Measurements from ENCODE around the gene SIX3.
A peak's percentile ranks its signal among the peaks of the same experiment; 100 is the strongest.

The SIX3 gene

GRCh38 chr2:44957656-44958327 is 16.3 kb downstream of the SIX3 start:
- no peak for DNase-seq (ENCODE audit: low read depth)

DNA sequence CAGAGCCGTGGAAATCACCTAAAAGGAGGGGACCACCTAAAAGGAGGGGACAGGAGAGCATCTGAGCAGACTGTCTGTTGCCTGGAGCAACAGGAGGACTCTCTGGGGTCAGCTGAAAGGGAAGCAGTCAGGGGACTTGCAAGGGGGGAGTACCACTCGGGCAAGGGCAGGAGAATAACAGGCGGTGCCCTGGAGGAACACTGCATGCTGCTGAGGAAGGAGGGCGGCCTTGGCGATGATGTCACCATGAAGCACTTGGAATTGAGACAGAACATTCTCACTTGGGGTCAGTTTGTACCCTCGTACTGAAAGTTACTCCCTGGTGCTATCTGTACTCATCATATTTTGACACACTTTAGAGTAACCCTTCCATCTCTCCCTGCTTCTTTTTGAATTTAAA is 18.4 kb downstream of the SIX3 start:
- no peak for DNase-seq (ENCODE audit: low read depth)

- DNase-seq (ENCODE audit: low read depth): no peak
Measured at GRCh38 chr2:44960871-44961270, 19.4 kb downstream of the SIX3 start.

GRCh38 chr2:44962176-44962695 is 20.7 kb downstream of the SIX3 start:
- DNase-seq (ENCODE audit: low read depth): no peak

DNA sequence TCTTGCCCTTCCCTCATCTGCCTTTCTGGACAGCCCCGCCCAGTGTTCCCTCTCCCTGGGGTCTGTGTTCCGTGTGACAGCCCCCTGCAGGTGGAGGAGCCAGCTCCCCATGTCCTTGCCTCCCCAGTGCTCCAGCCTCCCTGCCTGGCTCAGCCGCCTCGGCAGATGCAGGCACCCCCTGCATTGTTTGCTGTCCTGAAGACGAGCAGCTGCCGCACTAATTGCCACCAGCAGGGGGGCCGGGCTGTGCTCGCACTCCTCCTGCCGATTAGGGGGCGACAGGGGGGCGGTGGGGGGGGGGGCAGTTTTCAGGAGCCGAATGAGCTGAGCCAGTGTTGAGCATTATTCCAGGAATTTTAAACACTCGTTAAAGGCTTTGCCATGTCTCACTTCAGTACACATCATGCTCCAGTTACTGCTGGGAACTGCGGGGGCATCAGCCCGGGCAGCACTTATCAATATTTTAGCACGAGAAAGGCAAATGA is 23.3 kb downstream of the SIX3 start:
- no peak for DNase-seq (ENCODE audit: low read depth)

DNA sequence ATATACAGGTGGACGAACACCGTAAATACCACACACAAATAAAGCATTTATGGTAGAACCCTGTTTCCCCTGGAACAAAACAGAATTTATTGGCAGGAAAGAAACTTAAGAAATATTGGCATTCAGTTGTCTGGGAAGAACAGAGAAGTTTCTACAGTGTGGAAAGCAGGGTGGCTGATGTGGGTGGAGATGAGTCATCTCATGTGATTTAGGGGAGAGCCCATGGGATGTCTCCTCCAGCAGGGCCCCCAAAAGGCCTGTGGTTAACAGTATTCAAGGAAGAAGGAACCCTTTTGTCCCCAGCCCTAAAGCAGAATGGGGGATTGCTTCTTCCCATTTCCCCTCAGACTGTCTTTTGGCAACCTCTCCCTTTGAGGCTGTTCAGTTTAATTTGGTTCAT is 24.2 kb downstream of the SIX3 start:
- DNase-seq (ENCODE audit: low read depth): no peak

GRCh38 chr2:44967056-44967455 is 25.6 kb downstream of the SIX3 start:
- no peak for DNase-seq (ENCODE audit: low read depth)

DNA sequence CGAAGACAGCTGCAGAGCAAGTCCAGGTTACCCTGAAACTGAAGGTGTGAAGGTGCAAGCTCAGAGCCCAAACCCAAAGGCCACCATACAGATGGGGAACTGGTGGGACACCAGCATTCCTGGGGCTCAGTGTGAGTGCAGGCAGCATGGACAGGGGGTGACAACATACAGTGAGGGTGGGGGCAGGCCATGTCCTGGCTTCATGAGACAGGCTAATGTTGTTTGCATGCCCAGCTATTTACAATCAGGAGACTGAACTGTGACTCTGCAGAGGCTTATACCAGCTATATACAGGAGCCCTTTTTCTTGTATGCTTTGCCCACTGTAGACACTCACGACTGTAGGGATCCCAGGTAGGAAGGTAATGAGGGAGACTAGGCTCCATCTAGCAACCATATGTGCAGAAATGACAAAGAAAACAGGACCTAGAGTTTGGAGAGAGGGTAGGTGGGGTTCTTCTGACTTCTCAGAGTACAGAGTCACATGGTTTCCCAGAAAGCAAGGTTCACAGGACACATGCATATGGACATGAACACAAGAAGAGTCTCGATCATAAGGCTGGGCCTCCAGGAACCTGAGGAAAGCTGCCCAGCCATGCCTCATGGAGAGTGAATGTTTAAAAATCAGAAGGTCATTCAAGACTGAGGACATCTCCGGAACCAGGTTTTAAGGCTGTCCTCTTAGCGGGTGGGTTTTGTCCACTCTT is 26.4 kb downstream of the SIX3 start:
- DNase-seq (ENCODE audit: low read depth): no peak

- DNase-seq (ENCODE audit: low read depth): no peak
Measured at GRCh38 chr2:44969936-44970335, 28.4 kb downstream of the SIX3 start.

DNA sequence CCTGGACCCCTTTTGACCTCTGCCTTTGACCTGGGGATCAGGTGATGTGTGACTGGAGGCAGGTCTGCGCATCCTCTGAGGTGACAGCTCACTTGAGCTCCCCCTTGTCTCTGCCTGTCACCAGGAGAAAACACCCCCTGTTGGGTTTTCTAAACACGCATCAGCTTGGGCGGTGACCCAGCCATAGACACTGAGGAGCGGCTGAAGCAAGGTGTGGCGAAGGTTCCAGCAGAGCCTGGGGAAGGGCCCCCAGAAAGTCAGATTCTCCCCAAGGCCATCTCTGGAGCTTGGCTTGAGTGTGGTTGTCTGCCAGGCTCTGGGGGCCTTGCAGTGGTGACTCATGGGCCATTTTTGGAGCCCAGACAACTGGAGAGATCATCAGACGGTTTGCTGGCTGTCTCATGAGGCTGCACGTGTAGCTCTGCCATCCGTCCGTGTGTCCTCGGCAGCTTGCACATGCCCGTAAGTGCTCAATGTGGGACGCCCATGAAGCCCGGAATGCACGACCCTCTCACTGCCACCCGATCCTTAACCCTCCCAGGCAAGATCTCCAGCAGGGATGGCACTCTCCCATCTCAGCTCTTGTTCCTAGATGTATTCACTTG is 29.4 kb downstream of the SIX3 start:
- DNase-seq (ENCODE audit: low read depth): no peak

DNA sequence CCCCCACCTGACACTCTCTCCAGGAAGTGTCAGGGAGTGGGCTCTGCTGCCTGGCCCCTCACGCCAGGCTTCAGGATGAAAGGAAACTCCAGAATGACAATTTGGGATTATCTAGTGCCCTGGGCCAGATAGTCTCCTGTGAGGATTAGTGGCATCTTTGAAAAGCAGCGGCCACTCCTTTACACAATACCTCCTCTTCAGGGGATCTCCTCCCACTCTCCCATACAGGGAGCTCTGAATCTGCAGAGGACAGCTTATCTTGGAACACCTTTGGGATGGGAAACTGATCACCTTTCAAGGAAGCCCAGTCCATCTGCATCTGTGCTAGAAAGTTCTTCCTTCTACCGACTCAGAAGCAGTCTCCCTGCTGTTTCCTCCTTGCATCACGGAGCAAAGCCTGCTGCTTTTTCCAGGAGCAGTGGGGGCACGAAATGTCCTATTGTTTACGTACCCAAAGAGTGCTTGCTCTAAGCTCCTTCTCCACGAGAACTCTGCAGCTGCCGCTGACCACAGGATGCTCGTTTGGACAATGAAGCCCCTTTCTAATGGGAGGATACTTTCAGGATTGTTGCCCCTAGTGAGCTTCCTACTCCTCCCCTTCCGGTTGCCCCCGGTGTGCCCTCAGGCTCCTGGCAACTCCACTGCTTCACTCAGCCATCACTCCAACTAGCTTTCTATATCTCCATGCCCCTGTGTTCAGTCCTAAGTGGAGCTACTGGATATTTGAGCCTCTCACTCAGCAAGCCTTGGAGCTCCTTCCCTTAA is 31.5 kb downstream of the SIX3 start:
- no peak for DNase-seq (ENCODE audit: low read depth)

- DNase-seq (ENCODE audit: low read depth): no peak
Measured at GRCh38 chr2:44974064-44974715, 32.7 kb downstream of the SIX3 start.

- DNase-seq (ENCODE audit: low read depth): no peak
Measured at GRCh38 chr2:44975571-44976450, 34.3 kb downstream of the SIX3 start.

DNA sequence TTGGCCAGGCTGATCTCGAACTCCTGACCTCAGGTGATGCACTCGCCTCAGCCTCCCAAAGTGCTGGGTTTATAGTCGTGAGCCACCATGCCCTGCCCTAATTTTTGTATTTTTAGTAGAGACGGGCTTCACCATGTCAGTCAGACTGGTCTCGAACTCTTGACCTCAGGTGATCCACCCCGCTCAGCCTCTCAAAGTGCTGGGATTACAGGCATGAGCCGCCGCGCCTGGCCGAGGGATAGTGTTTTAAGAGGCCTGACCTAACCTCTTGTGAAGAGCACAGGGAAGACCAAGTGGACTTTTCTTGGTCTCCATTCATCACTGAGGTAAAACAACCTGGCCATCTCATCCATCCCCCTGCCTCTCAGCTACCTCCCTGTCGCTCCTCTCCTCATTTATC is 38.1 kb downstream of the SIX3 start:
- DNase-seq (ENCODE audit: low read depth): no peak

DNA sequence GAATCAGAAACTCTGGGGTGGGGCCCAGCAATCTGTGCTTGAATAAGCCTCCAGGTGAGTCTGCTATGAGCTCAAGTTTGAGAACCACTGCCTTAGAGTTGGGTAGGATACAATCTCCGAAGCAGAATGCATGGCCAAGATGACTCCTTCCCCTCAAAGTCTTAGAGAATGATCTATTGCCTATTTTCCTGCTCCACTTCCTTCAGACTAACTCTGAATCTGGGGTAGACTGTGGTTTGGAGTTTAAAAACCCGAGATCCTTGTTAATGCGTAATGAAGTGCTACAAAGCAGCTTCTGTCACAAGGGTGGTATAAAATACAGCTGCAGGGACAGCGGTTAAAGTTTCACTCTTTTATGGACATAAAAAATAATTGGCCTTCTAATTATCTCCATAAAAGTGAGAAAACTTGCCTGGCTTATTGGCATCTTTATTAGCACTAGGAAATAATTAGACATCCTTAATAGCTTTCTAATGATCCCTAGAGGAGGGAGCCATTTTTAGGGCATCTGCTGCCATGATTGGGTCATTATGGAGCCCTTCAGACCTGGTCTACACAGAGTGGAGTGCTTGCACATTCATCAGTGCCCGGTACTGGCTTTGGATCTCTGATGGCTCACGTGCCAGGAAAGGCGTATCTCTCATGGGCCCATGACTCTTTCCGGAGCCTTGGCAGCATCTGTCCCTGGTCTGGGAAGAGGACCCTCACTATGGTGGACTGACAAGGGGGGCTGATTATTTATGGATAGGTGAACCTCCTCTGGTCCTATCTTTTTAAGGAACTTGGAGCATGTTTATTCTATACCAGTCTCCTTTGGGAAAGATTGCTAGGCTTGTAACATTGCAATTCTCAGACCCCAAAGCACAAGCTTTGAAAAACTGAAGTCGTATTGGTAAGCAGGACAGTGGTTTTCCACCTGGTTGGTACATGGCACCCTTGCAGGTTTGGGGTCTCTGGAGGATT is 39.5 kb downstream of the SIX3 start:
- no peak for DNase-seq (ENCODE audit: low read depth)

DNA sequence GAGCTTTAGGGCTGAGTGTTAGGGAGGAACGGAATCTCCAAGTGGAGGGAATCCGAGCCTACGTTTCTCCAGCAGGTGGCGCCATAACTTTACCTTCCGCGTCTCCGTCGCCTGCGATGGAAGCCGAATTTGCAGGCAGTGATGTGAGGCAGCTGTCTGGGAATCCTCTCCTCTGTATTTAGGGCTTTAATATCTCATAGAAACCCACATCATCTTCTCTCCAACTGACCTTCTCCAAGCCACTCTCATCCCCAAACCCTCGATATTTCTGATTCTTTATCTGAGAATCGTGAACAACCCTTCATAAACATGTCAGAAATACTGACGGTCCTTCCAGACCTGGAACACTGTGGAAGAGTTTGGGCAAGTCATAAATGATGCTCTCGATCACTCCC is 40.2 kb downstream of the SIX3 start:
- DNase-seq (ENCODE audit: low read depth): peak; percentile 69

DNA sequence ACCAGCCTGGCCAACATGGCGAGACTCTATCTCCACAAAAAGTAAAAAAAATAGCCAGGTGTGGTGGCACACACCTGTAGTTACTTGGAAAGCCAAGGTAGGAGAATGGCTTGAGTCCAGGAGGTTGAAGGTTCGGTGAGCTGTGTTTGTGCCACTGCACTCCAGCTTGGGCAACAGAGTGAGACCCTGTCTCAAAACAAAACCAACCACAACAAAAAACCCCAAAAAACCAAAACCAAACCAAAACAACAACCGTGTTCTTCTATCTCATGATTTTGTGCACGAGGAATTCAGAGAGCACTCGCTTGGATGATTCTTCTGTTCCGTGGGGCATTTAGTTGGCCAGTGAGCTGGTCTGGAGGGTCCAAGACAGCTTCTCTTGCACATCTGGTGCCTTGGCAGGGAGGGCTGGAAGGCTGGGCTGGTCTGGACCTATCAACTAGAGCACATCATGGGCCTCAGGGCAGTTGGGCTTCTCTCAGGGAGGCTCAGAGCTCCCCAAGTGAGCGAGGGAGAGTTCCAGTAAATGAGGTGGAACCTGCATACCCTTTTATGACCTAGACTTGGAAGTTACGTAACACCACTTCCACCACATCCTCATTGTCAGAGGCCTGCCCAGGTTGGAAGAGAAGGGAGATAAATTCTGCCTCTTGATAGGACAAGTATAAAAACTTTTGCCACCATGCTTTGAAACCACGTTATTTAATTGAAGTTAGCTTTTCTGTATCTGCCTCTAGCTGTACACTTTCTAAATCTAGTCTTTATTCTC is 42.5 kb downstream of the SIX3 start:
- DNase-seq (ENCODE audit: low read depth): no peak

- DNase-seq (ENCODE audit: low read depth): no peak
Measured at GRCh38 chr2:44989176-44989575, 47.7 kb downstream of the SIX3 start.

GRCh38 chr2:44994377-44994776 is 52.9 kb downstream of the SIX3 start:
- DNase-seq (ENCODE audit: low read depth): no peak
